HepG2 (cell line): Measurements from ENCODE around the gene FMNL2. TPM values are rescaled to one million over a fixed set of nuclear protein-coding genes. Genes with fewer than 3 reads are reported as not detected.

Experiments used
- AKNA ChIP-seq: sonication (generic); formaldehyde crosslinking; IDR thresholded peaks from 2 replicates; pipeline ENCODE4 v1.4.0; 2020; ENCODE audit warnings: missing genetic modification reagents, borderline replicate concordance
- CREM ChIP-seq, 2 experiments: sonication (generic) in 1 of 2; formaldehyde crosslinking in 1 of 2; IDR thresholded peaks; 2 replicates each; pipeline versions ENCODE4 v1.4.0 to v1.6.1; 2016 to 2020; ENCODE audit warnings: antibody characterized with exemption in 1 of 2, mild to moderate bottlenecking in 1 of 2, missing genetic modification reagents in 1 of 2
- CSRNP2 ChIP-seq: sonication (generic); formaldehyde crosslinking; conservative IDR thresholded peaks from 2 replicates; pipeline ENCODE4 v1.8.0; 2022; ENCODE audit warnings: low read depth, missing genetic modification reagents
- HNF4A ChIP-seq: sonication (generic); formaldehyde crosslinking; IDR thresholded peaks from 2 replicates; pipeline ENCODE4 v1.4.0; 2020; ENCODE audit warnings: missing genetic modification reagents
- HOXA5 ChIP-seq: sonication (generic); formaldehyde crosslinking; IDR thresholded peaks from 2 replicates; pipeline ENCODE4 v1.4.0; 2020; ENCODE audit warnings: missing genetic modification reagents
- IRF1 ChIP-seq: sonication (generic); formaldehyde crosslinking; IDR thresholded peaks from 2 replicates; pipeline ENCODE4 v1.4.0; 2020; ENCODE audit warnings: low read depth, mild to moderate bottlenecking, missing genetic modification reagents
- KAT2B ChIP-seq: fragments of 150-350 bp; IDR thresholded peaks from 2 replicates; pipeline ENCODE4 v1.6.1; 2014; ENCODE audit warnings: low read depth, low read length, borderline replicate concordance
- KAT8 ChIP-seq: IDR thresholded peaks from 2 replicates; pipeline ENCODE4 v1.6.1; 2016; ENCODE audit warnings: missing genetic modification reagents, missing compliant biosample characterization
- KLF13 ChIP-seq: sonication (generic); formaldehyde crosslinking; IDR thresholded peaks from 2 replicates; pipeline ENCODE4 v1.4.0; 2020; ENCODE audit warnings: mild to moderate bottlenecking, missing genetic modification reagents
- SCMH1 ChIP-seq: sonication (generic); formaldehyde crosslinking; IDR thresholded peaks from 2 replicates; pipeline ENCODE4 v1.9.0; 2021; ENCODE audit warnings: missing genetic modification reagents, mild to moderate bottlenecking, borderline replicate concordance
- TOE1 ChIP-seq: sonication (generic); formaldehyde crosslinking; IDR thresholded peaks from 2 replicates; pipeline ENCODE4 v1.4.0; 2020; ENCODE audit warnings: mild to moderate bottlenecking, missing genetic modification reagents
- U2AF1 ChIP-seq: fragments of 200-400 bp; formaldehyde crosslinking; optimal IDR thresholded peaks from 2 replicates; pipeline ENCODE3; 2017; ENCODE audit warnings: mild to moderate bottlenecking, low read depth, low read length
- YEATS2 ChIP-seq: sonication (generic); formaldehyde crosslinking; IDR thresholded peaks from 2 replicates; pipeline ENCODE4 v1.4.0; 2020; ENCODE audit warnings: missing genetic modification reagents, borderline replicate concordance
- ZFP41 ChIP-seq: sonication (generic); formaldehyde crosslinking; IDR thresholded peaks from 2 replicates; pipeline ENCODE4 v1.4.0; 2020; ENCODE audit warnings: mild to moderate bottlenecking, missing genetic modification reagents, borderline replicate concordance
- ZNF234 ChIP-seq: sonication (generic); formaldehyde crosslinking; conservative IDR thresholded peaks from 2 replicates; pipeline ENCODE4 v1.5.1; 2020; ENCODE audit warnings: mild to moderate bottlenecking, missing genetic modification reagents
- ZNF468 ChIP-seq: sonication (generic); formaldehyde crosslinking; IDR thresholded peaks from 2 replicates; pipeline ENCODE4 v1.8.0; 2022; ENCODE audit warnings: mild to moderate bottlenecking, moderate library complexity, missing genetic modification reagents
- ZNF577 ChIP-seq: sonication (generic); formaldehyde crosslinking; IDR thresholded peaks from 2 replicates; pipeline ENCODE4 v1.4.0; 2020; ENCODE audit warnings: mild to moderate bottlenecking, low read depth, missing genetic modification reagents, borderline replicate concordance
- ZNF780A ChIP-seq: sonication (generic); formaldehyde crosslinking; IDR thresholded peaks from 2 replicates; pipeline ENCODE4 v1.8.0; 2022; ENCODE audit warnings: mild to moderate bottlenecking, missing genetic modification reagents, moderate library complexity
- ZNF839 ChIP-seq: sonication (generic); formaldehyde crosslinking; IDR thresholded peaks from 2 replicates; pipeline ENCODE4 v1.4.0; 2020; ENCODE audit warnings: missing genetic modification reagents, mild to moderate bottlenecking, borderline replicate concordance
- polyA plus RNA-seq, 8 experiments: library from polyadenylated mRNA; depleted of rRNA in 3 of 8; stranded (reverse) in 7 of 8; unstranded in 1 of 8; fragments of >200 nt; fragmentation: Illumina TruSeq in 4 of 8; extraction: Trizol in 4 of 8; gene quantifications; 2 replicates each; pipeline versions ENCODE4 v1.2.1 to v1.2.3, GENCODE V29; 2011 to 2016; ENCODE audit warnings: low read depth in 4 of 8, missing spikeins in 1 of 8, mixed read lengths in 1 of 8; ENCODE audit not compliant: insufficient read depth in 1 of 8
- total RNA-seq, 5 experiments: library from RNA; depleted of rRNA; stranded (reverse); fragments of >200 nt; fragmentation: Illumina TruSeq; extraction: Trizol; gene quantifications; 2 replicates each; pipeline ENCODE4 v1.2.3, GENCODE V29; 2016; ENCODE audit warnings: low read depth in 1 of 5
- TF ChIP-seq, protein P1 (sequence below): IDR thresholded peaks from 2 replicates; pipeline ENCODE4 v1.6.1; 2016; ENCODE audit warnings: mild to moderate bottlenecking

FMNL2 gene
- total and polyA plus RNA-seq, 2 of the 13 experiments (the other 11 are each of a cell fraction or from before 2014, with no cell fraction given), result 66.5 to 67.7 TPM

DNA sequence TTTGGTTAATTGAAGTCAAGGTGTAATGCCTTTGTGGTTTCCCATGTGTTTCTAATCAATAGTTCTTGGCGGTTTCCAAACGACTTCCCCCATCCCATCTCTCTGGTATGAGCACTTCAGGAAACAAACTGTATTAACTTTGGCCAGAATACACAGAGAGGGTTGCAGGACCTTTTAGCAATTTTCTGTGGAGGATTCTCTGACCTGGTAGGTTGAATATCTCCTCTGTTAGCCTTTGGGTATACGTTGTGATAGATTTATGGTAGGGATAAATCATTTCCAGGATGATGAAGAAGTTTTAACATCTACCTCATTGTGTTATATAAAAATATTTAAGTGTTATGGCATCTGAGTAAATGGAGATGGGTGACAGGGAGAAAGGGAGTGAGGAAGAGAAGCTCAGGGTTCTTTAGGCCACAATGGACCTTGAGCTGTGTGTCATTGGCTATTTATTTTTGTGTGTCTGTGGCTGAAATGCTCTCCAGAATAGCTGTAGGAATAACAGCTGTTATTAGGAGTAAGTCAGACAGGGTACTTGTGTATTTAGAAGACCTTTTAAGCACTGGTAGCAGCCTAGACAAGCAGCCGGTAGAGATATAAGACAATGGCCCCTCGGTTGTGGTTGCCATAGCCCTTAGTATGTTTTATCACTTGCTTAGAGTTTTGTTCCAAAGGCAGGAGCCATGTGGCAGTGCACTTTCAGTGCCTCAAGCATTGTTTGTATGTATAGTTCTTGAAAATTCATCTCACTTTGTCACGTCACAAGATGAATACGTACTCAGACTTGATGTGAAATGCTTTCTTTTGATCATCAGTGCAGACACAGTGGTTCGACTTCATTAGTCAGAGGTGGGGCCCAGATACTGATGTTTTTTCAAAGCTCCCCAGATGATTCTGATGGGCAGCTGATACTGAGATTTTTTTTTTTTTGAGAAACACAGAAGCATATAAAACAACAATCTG lies 91.1 kb downstream of the FMNL2 start (continued):
- TF ChIP-seq CSRNP2 (CRISPR knock-in tag) (no peak), ZNF468 (CRISPR knock-in tag) (no peak), U2AF1 (no peak), ZNF839 (CRISPR knock-in tag) (no peak), CREM (IDR thresholded peaks at IDR 0.05) (peak; percentile 48; the same call in 1 of the 2 replicates), CREM (CRISPR knock-in tag; IDR thresholded peaks at IDR 0.05) (no peak), ZNF780A (CRISPR knock-in tag) (no peak), SCMH1 (CRISPR knock-in tag) (no peak), YEATS2 (CRISPR knock-in tag) (peak; percentile 23; the same call in 1 of the 2 replicates), KLF13 (no peak), ZNF234 (CRISPR knock-in tag) (no peak), KAT8 (CRISPR knock-in tag) (peak; percentile 43; the same call in 1 of the 2 replicates), IRF1 (no peak), AKNA (no peak), ZNF577 (CRISPR knock-in tag) (no peak), TOE1 (CRISPR knock-in tag) (no peak), HNF4A (CRISPR knock-in tag) (peak; percentile 88), HOXA5 (CRISPR knock-in tag) (0 out of 2 replicates have a peak, but pooled peaks have one; percentile 38), ZFP41 (CRISPR knock-in tag) (no peak), KAT2B (no peak)
- TF ChIP-seq, protein P1, sequence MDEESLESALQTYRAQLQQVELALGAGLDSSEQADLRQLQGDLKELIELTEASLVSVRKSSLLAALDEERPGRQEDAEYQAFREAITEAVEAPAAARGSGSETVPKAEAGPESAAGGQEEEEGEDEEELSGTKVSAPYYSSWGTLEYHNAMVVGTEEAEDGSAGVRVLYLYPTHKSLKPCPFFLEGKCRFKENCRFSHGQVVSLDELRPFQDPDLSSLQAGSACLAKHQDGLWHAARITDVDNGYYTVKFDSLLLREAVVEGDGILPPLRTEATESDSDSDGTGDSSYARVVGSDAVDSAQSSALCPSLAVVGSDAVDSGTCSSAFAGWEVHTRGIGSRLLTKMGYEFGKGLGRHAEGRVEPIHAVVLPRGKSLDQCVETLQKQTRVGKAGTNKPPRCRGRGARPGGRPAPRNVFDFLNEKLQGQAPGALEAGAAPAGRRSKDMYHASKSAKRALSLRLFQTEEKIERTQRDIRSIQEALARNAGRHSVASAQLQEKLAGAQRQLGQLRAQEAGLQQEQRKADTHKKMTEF (CRISPR knock-in tag), result peak; percentile 50; the same call in 1 of the 2 replicates
